Lung (tissue), 12 donors: ENCODE data around the gene AKAIN1. TPM values are rescaled to one million over a fixed set of nuclear protein-coding genes. Genes with fewer than 3 reads are reported as not detected.

Experiments used
- ATAC-seq: fragments of 200-7000 bp; cut with Tn5 transposase; one replicate; pipeline ENCODE4 v1.9.1; 2020; ENCODE audit warnings: moderate number of reproducible peaks; ENCODE audit not compliant: insufficient read depth, low FRiP score
- DNase-seq, 3 donors: peaks; one replicate each; pipeline ENCODE4 v3.0.0-alpha.2; 2013 to 2017
- H3K27ac ChIP-seq, 2 donors: one replicate each; pipeline ENCODE4 v1.5.1; 2013; ENCODE audit warnings: mild to moderate bottlenecking in 2 of 2, moderate library complexity in 2 of 2, control low read depth in 1 of 2, inconsistent platforms in 1 of 2, low read depth in 1 of 2, low read length in 1 of 2
- H3K27me3 ChIP-seq, 3 donors: one replicate each; pipeline ENCODE4 v1.5.1; 2013; ENCODE audit warnings: low read length in 2 of 3; ENCODE audit not compliant: control insufficient read depth in 3 of 3, insufficient read depth in 3 of 3
- H3K36me3 ChIP-seq, 4 donors: one replicate each; pipeline ENCODE4 v1.5.1; 2013; ENCODE audit warnings: low read length in 4 of 4, mild to moderate bottlenecking in 1 of 4, moderate library complexity in 1 of 4; ENCODE audit not compliant: control insufficient read depth in 4 of 4, insufficient read depth in 4 of 4
- H3K4me1 ChIP-seq, 5 donors: one replicate each; pipeline ENCODE4 v1.5.1; 2013; ENCODE audit warnings: low read length in 5 of 5, mild to moderate bottlenecking in 2 of 5, moderate library complexity in 1 of 5; ENCODE audit not compliant: control insufficient read depth in 5 of 5, insufficient read depth in 5 of 5
- H3K4me3 ChIP-seq: one replicate; pipeline ENCODE4 v1.5.1; 2013; ENCODE audit warnings: mild to moderate bottlenecking, control low read depth, moderate library complexity
- H3K9ac ChIP-seq, 2 donors: one replicate each; pipeline ENCODE4 v1.5.1; 2013; ENCODE audit warnings: low read length in 2 of 2, control low read depth in 1 of 2; ENCODE audit not compliant: insufficient read depth in 1 of 2
- H3K9me3 ChIP-seq, 4 donors: one replicate each; pipeline ENCODE4 v1.5.1; 2013; ENCODE audit warnings: low read length in 3 of 4, mild to moderate bottlenecking in 1 of 4, moderate library complexity in 1 of 4; ENCODE audit not compliant: control insufficient read depth in 4 of 4, insufficient read depth in 3 of 4
- CTCF ChIP-seq: IDR thresholded peaks from 2 replicates; pipeline ENCODE4 v1.5.1; 2012; ENCODE audit warnings: mild to moderate bottlenecking; ENCODE audit errors: control extremely low read depth, extremely low read depth
- WGBS, 2 donors: extraction: QIAGEN DNeasy Blood & Tissue Kit; methylation state at CpG; one replicate each; pipeline ENCODE4 v1.1.7; 2013; 5-methylcytosine and 5-hydroxymethylcytosine counted together
- polyA plus RNA-seq, 2 donors: library from polyadenylated mRNA; stranded (reverse); fragments of 200-250 nt; gene quantifications; one replicate each; pipeline ENCODE4 v1.2.1, GENCODE V29; 2013
- total RNA-seq, 2 donors: library from RNA; depleted of rRNA in 1 of 2; stranded (reverse); fragments of >200 nt in 1 of 2; gene quantifications; one replicate each; pipeline ENCODE4 v1.2.1, GENCODE V29; 2014 to 2021
- donor health status: control.
- donor health status: control.
- donor health status: Bipolar disorder and iron deficiency.
- donor health status: healthy.
- donor health status: DM: yes; HTN: yes; CAD: no.

AKAIN1 gene
- total and polyA plus RNA-seq, 4 donors = not detected

GRCh38 chr18:5142859-5143258, 54.2 kb downstream of the AKAIN1 start:
- Histone ChIP-seq H3K9me3 (no peaks in the 10 kb centered on the region), H3K4me1 (no peaks in the 10 kb centered on the region), H3K27ac (no peak overlapping the region), H3K4me3 (no peak overlapping the region), H3K27me3 (no peaks in the 10 kb centered on the region), H3K36me3 (no peaks in the 10 kb centered on the region), H3K9ac (no peak overlapping the region)
- DNase-seq (no peak), ATAC-seq (no peak)
- no peak for TF ChIP-seq CTCF
- WGBS, 2 donors = 70 to 71% methylated on average over 2 of the region's 2 CpGs

GRCh38 chr18:5142131-5142530, 54.9 kb downstream of the AKAIN1 start:
- ATAC-seq (no peak), DNase-seq (no peak)
- Histone ChIP-seq H3K4me3 (no peak overlapping the region), H3K36me3 (no peaks in the 10 kb centered on the region), H3K27ac (no peak overlapping the region), H3K27me3 (no peaks in the 10 kb centered on the region), H3K9ac (no peak overlapping the region), H3K4me1 (no peaks in the 10 kb centered on the region), H3K9me3 (no peaks in the 10 kb centered on the region)
- 77 to 87% methylated on average over 4 of the region's 4 CpGs for WGBS, 2 donors
- no peak for TF ChIP-seq CTCF

GRCh38 chr18:5137261-5137660, 59.8 kb downstream of the AKAIN1 start:
- no peak for TF ChIP-seq CTCF
- Histone ChIP-seq H3K36me3 (no peaks in the 10 kb centered on the region), H3K27me3 (no peaks in the 10 kb centered on the region), H3K4me1 (no peaks in the 10 kb centered on the region), H3K9ac (no peak overlapping the region), H3K4me3 (no peak overlapping the region), H3K27ac (no peak overlapping the region), H3K9me3 (no peaks in the 10 kb centered on the region)
- DNase-seq = no peak
- no peak for ATAC-seq
- WGBS, 2 donors = 32 to 47% methylated on average over 2 of the region's 2 CpGs

- H3K9ac ChIP-seq = no peak overlapping the region
- no peak overlapping the region for H3K27ac ChIP-seq
- DNase-seq (no peak), ATAC-seq (no peak)
- no peak overlapping the region for H3K4me3 ChIP-seq
- no peak for TF ChIP-seq CTCF
- no peaks in the 10 kb centered on the region for H3K36me3 ChIP-seq
- H3K9me3 ChIP-seq = no peaks in the 10 kb centered on the region
- H3K4me1 ChIP-seq = no peaks in the 10 kb centered on the region
- WGBS, 2 donors = 94 to 95% methylated on average over 20 of the region's 20 CpGs
- no peaks in the 10 kb centered on the region for H3K27me3 ChIP-seq
Observed at GRCh38 chr18:5132987-5133386, 64.1 kb downstream of the AKAIN1 start.
